Measurements from ENCODE around the gene ZNRF3.
A peak's percentile ranks its signal among the peaks of the same experiment; 100 is the strongest.

ZNRF3 gene

GRCh38 chr22:29011240-29012100, 128.1 kb downstream of the ZNRF3 start:
- DNase-seq (ENCODE audit: low read depth), result no peak

DNA sequence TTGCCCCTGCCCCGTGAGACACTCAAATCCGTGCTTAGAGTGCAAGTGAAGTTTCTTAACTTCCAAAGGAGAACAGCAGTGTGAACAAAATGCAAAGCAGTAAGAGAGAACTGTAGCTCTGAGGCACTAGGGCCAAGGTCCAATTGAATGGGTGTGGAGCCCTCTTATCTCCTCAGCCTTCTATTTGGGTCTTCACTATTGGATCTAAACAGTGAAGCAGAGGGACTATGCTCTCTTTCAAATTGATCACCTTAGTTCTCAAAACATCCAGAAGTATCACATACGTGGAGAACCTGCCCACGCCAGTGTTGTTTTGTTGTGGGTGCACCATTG, 128.7 kb downstream of the ZNRF3 start:
- no peak for DNase-seq (ENCODE audit: low read depth)

GRCh38 chr22:29012952-29013351, 129.6 kb downstream of the ZNRF3 start:
- no peak for DNase-seq (ENCODE audit: low read depth)

GRCh38 chr22:29014293-29014692, 130.9 kb downstream of the ZNRF3 start:
- DNase-seq (ENCODE audit: low read depth), result no peak

DNA sequence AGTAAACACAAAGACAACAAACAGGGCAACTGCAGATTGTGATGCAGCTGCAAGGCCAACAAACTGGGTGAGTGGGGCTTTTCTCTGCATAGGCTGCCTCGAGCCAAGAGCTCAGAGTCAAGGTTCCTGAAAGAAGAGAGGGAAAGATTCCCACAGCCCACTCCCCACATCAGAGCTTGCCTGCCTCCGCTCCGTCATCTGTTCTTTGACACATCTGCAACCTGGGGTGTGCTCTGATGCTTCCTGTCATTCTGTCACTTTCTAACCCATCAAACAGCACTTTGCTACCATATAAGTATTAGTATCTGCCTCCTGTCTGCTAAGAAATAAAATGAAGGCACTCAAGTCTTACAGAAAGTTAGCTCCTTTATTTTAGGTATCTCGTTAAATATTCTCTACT, 131.4 kb downstream of the ZNRF3 start:
- no peak for DNase-seq (ENCODE audit: low read depth)

- no peak for DNase-seq (ENCODE audit: low read depth)
These were observed 132.9 kb downstream of the ZNRF3 start for GRCh38 chr22:29016067-29016938.

DNA sequence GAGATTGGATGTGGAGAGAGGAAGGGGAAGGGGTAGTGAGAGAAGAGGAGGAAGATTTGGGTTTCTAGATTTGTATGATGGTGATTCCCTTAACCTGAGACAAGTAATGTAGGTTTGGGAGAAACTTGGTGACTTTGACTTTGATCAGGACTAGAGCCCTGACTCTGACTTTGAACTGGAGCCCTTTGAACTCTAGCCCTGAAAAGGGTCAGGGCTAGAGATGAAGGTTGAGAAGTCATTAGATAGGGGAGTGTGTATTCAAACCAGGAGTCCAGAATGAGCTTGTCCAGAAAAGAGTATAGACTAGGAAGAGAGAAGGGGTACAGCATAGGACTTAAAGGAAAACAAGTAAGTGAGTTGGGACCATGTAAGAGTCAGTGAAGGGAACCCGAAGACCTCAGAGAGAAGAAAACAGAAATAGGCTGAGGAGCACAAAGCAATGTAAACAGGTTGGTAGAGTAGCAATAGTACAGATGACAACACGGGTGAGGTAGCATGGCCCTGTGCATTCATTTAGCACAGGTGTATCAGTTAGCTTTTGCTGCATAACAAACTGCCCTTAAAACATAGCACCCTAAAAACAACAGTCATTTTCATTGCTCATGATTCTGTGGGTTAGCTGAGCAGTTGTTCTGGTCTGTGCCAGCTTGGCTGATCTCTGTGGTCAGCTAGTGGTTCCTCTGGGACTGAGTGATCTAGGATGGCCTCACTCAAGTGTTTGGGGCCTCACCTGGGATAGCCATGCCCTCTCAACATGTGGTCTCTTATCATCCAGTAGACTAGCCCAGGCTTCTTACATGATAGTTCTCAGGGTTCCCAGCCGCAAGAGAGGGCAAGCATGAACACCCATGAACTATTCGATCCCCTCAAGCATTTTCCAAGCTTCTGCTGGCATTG, 135.2 kb downstream of the ZNRF3 start:
- DNase-seq (ENCODE audit: low read depth), result no peak

DNA sequence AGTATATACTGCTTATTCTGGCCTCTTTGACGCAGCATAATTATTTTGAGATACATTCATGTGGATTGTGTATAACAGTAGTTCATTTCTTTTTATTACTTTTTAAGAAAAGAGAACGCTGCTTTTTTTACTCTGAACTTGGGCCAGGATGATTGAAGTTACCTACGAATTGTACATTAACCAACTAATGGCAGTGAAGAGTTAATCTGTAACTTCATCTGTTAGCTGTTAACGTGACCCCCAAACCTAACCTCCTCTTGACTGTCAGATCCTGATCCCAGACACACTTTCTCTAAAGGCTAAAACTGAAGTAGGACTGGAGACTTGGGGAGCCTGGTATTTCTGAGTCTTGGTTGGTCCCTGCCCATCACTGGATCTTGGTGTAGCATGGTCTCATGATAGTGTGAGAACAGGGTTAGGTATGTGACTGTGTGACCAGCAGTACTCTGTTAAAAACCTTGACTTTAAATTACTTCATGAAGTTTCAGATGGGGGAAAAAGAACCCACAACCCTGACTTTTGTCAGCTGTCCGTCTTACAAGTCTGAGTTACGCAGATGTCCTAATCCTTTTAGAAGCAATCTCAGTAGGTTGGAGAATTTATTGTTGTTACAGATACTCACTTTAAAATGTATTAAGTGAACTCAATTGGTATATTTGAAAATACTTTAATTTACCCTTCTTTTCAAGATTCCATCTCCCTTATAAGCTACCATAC, 138.9 kb downstream of the ZNRF3 start:
- DNase-seq (ENCODE audit: low read depth), result no peak

- DNase-seq (ENCODE audit: low read depth), result no peak
These were observed 139.9 kb downstream of the ZNRF3 start for GRCh38 chr22:29023172-29023796.

GRCh38 chr22:29026579-29026978, 143.2 kb downstream of the ZNRF3 start:
- DNase-seq (ENCODE audit: low read depth), result no peak

DNA sequence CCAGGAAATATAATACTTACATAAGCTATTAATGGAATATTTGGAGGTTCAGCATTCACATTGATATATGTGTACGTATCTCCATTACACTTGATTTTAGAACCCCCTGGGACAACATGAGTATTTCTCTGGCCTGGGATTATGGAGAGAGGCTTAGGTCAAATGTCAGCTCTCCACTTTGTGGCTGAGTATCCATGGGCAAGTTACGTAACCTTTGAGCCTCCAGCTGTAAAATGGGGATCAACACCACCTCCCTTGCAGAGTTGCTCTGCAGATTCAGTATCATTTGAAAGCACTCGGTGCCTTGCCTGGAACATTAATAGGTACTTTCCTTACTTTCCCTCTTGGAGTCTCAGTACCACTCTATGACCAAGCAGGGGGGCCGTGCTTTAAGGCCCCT, 145.1 kb downstream of the ZNRF3 start:
- no peak for DNase-seq (ENCODE audit: low read depth)

- no peak for DNase-seq (ENCODE audit: low read depth)
These were observed 146.0 kb downstream of the ZNRF3 start for GRCh38 chr22:29029202-29030000.

- DNase-seq (ENCODE audit: low read depth), result no peak
These were observed 146.7 kb downstream of the ZNRF3 start for GRCh38 chr22:29030016-29030617.

DNA sequence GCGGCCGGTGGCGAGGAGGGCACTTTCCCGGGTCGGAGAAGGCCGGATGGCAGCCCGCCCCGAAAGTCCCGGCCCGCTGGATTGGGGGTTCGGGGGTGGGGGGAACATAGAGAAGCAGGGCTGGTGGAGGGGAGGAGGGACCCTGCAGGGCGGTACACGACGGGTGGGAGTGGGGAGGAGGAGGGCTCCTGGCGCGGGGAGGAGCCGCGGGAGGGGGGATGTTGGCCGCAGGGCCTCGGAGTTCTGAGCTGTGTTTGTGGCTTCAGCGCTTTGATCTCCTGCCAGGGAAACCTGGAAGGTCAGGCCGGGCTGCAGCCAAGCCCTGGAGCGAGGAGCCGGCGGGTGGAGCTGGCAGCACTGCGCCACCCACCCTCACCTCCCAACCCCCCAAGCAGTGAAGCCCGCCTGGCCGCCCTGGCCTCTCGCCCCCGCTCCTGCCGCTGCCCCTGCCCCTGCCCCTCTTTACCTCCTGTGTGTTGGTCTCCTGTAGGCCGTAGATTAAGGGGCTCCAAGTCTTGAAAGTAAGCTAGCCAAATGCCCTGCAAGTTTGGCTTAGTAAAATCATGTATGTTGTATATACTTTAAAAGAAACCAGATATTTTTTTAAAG, 147.3 kb downstream of the ZNRF3 start:
- DNase-seq (ENCODE audit: low read depth), result no peak

DNA sequence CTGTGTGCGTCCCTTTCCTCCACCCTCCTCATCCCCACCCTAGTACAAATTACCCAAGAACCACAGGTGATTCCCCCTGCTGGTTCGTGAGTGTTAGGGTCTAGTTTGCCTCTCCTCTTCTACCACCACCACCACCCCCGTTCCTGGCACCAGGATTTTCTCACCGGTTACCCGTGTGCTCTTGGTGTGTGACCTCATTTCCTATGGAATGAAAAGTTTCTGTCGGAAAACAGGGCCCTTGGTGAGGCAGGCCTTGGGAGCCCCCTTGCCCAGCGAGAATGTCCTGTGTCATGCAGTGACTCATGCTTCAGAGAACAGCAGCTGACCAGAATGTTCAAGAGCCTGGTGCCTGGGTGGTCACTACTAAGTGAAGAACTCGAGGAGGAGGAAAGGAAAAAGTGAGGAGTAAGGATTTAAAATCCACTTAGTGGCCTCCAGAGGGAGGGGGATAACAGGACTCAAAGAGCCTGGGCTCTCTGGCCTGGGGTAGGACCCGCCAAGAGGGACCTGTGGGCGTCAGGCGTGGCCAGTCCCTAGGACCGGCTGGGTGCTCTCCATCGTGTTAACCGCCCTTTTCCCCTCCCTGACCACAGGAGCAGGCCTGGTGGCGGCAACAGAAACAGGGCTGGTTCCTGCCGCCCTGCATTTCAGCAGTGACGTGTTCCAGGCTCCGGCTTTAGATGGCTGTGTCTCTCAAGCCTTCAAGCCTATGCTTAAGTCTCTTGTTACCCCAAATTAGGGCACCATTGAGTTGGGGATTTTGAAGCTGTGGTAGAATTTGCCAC, 148.0 kb downstream of the ZNRF3 start:
- peak; percentile 78 for DNase-seq (ENCODE audit: low read depth)

- no peak for DNase-seq (ENCODE audit: low read depth)
These were observed 148.7 kb downstream of the ZNRF3 start for GRCh38 chr22:29032014-29032475.

DNA sequence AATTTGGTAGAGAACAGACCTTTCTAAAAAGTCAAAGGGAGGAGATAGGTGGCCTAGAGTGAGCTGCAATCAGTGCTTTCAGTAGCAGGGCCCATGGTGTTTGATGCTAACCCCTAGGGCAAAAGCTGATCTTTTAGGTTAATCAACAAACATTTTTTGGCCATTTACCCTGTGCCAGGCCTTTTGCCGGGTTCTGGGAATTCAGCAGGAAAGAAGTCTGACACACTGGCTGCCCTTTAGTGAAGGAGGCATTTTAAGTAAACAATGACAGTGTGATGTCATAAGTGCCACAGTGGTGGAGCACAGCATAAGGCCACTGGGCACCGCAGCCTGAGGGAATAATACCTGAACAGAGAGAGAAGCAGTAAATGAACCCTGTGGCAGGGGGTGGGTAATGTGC, 149.2 kb downstream of the ZNRF3 start:
- no peak for DNase-seq (ENCODE audit: low read depth)

GRCh38 chr22:29037340-29037932, 154.1 kb downstream of the ZNRF3 start:
- DNase-seq (ENCODE audit: low read depth), result no peak

Data from GM04503 (cell line).